Parathyroid adenoma (tissue), 2 donors: ENCODE results near the gene SEC61A2.

ENCODE experiments used
- H2AFZ ChIP-seq: fragments of 300-600 bp; sonication (generic); one replicate; pipeline ENCODE4 v1.7.0; 2017; ENCODE audit warnings: antibody characterized with exemption, mild to moderate bottlenecking
- H3K27ac ChIP-seq: fragments of 300-600 bp; sonication (generic); one replicate; pipeline ENCODE4 v1.7.0; 2017
- H3K27me3 ChIP-seq: fragments of 300-600 bp; sonication (generic); one replicate; pipeline ENCODE4 v1.7.0; 2017; ENCODE audit warnings: low read length; ENCODE audit not compliant: control insufficient read depth, insufficient read depth
- H3K36me3 ChIP-seq: fragments of 300-600 bp; sonication (generic); one replicate; pipeline ENCODE4 v1.7.0; 2017; ENCODE audit warnings: low read length; ENCODE audit not compliant: control insufficient read depth, insufficient read depth
- H3K4me1 ChIP-seq: fragments of 300-600 bp; sonication (generic); one replicate; pipeline ENCODE4 v1.7.0; 2017; ENCODE audit warnings: control low read depth
- H3K4me2 ChIP-seq: fragments of 300-600 bp; sonication (generic); one replicate; pipeline ENCODE4 v1.7.0; 2017; ENCODE audit warnings: low read length
- H3K4me3 ChIP-seq: fragments of 300-600 bp; sonication (generic); one replicate; pipeline ENCODE4 v1.7.0; 2017; ENCODE audit warnings: low read depth, low read length
- H3K79me2 ChIP-seq: fragments of 300-600 bp; sonication (generic); one replicate; pipeline ENCODE4 v1.7.0; 2017; ENCODE audit warnings: control low read depth
- H3K9ac ChIP-seq: fragments of 300-600 bp; sonication (generic); one replicate; pipeline ENCODE4 v1.7.0; 2017; ENCODE audit warnings: mild to moderate bottlenecking
- H3K9me3 ChIP-seq: fragments of 300-600 bp; sonication (generic); one replicate; pipeline ENCODE4 v1.7.0; 2017; ENCODE audit warnings: low read length; ENCODE audit not compliant: control insufficient read depth
- CTCF ChIP-seq: fragments of 300-600 bp; sonication (generic); IDR thresholded peaks from one replicate; pipeline ENCODE4 v1.7.0; 2017; ENCODE audit warnings: antibody characterized with exemption, mild to moderate bottlenecking
- donor health status: primary hyperparathyroidism.

Gene SEC61A2

GRCh38 chr10:12129222-12130111 lies at the start of gene SEC61A2:
Gene SEC61A2, plus strand, starts transcription at chr10:12129677. Its CDS starts 111 bp downstream, at chr10:12129788.
- Histone ChIP-seq H3K4me3 (peak within 1 kb of the TSS; percentile 79), H3K9me3 (no peaks in the 10 kb centered on the region), H3K27ac (peak within 1 kb of the TSS; percentile 71), H2AFZ (peak within 1 kb of the TSS; percentile 95), H3K9ac (peak within 1 kb of the TSS; percentile 41), H3K4me1 (no peaks in the 10 kb centered on the region), H3K4me2 (peak within 1 kb of the TSS; percentile 89), H3K79me2 (peaks cover 7% of the 10 kb centered on the region), H3K27me3 (no peaks in the 10 kb centered on the region), H3K36me3 (no peaks in the 10 kb centered on the region)
- TF ChIP-seq CTCF = no peak

- H3K4me2 ChIP-seq = no peak overlapping the region
Measured at GRCh38 chr10:12081470-12081869, 48.0 kb upstream of the SEC61A2 start.

GRCh38 chr10:12081879-12082557 lies 47.5 kb upstream of the SEC61A2 start:
- Histone ChIP-seq H3K27me3 (no peaks in the 10 kb centered on the region), H3K4me2 (no peak overlapping the region), H3K4me1 (no peaks in the 10 kb centered on the region), H3K79me2 (no peaks in the 10 kb centered on the region), H3K9ac (no peak overlapping the region), H3K36me3 (no peaks in the 10 kb centered on the region), H3K9me3 (no peaks in the 10 kb centered on the region), H3K4me3 (no peak overlapping the region), H3K27ac (no peak overlapping the region), H2AFZ (no peak overlapping the region)
- no peak for TF ChIP-seq CTCF

More at GRCh38 chr10:12081470-12081869, 48.0 kb upstream of the SEC61A2 start:
- no peak overlapping the region for H3K9ac ChIP-seq
- no peaks in the 10 kb centered on the region for H3K9me3 ChIP-seq
- H2AFZ ChIP-seq = no peak overlapping the region
- H3K4me3 ChIP-seq = no peak overlapping the region
- no peaks in the 10 kb centered on the region for H3K4me1 ChIP-seq
- no peak overlapping the region for H3K27ac ChIP-seq
- H3K79me2 ChIP-seq = no peaks in the 10 kb centered on the region
- no peaks in the 10 kb centered on the region for H3K36me3 ChIP-seq
- no peak for TF ChIP-seq CTCF
- no peaks in the 10 kb centered on the region for H3K27me3 ChIP-seq

- Histone ChIP-seq H3K9me3 (no peaks in the 10 kb centered on the region), H3K79me2 (no peaks in the 10 kb centered on the region), H3K36me3 (no peaks in the 10 kb centered on the region), H2AFZ (no peak overlapping the region), H3K4me2 (no peak overlapping the region), H3K4me3 (no peak overlapping the region), H3K4me1 (no peaks in the 10 kb centered on the region), H3K9ac (no peak overlapping the region), H3K27me3 (no peaks in the 10 kb centered on the region), H3K27ac (no peak overlapping the region)
- TF ChIP-seq CTCF = no peak
Measured at GRCh38 chr10:12088919-12089318, 40.6 kb upstream of the SEC61A2 start.
